NCI-H226 (cell line): ENCODE results near the gene TNNI3K.

Experiments
- DNase-seq: peaks from one replicate; pipeline ENCODE4 v3.0.0-alpha.2; 2015

TNNI3K gene

DNA sequence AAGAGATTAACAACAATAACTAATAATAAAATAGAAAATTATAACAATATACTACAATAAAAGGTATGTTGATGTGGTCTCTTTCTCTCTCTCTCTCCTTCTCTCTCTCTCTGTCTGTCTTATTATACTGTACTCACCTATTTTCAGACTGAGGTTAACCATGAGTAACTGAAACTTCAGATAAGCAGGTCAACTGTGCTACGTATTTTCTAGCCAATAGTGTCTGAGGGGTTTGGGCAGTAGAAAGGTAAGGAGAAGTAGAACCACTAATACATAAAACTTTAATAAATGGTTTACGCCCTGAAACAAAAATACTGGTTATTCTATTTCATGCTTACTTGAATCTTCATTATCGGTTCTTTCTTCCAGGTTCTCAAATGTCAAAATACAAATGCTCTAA is 348.2 kb downstream of the TNNI3K start:
- no peak for DNase-seq

DNA sequence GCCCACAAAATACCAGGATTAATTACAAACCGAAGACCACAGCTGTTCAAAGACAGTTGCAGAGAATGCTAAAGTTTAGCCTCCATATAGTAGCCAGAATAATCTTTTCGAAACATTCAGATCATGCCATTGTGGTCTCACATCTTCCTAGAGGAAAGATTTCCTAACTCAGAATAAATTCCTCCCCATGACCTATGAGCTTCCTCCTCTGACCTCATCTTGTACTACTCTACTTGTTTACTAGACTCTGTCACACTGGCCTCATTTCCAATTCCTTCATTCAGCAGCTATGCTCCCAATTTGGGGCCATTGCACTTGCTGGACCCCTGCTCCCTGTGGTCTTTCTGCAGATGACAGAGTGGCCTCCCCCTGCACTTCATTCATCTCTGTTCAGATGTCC is 349.0 kb downstream of the TNNI3K start:
- no peak for DNase-seq

DNA sequence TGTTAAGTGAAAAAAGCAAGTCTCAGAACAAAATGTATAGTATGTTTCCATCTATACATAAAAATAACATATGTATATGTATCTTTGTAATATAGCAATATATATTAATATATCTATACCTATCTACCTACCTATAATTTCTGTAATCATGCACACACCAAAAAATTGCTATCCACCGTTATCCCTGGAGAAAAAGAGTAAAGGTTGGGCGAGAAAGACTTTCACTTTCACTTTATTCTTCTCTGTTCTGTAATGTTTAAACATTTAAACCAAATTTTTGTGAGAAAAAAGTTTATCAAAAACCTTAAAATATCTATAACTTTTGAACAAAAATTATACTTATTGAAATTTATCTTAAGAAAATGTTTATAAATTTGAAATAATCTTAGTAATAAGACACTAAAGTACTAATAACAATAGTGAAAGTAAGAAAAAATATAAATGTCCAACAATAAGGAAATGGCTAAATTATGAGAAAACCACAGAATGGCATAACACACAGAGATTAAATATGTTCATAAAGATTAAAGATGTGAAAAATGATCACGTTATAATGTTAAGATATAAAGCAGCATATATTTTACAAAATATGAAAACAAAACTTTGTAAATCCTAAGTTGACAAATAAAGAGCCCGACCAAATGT is 351.2 kb downstream of the TNNI3K start:
- no peak for DNase-seq

DNA sequence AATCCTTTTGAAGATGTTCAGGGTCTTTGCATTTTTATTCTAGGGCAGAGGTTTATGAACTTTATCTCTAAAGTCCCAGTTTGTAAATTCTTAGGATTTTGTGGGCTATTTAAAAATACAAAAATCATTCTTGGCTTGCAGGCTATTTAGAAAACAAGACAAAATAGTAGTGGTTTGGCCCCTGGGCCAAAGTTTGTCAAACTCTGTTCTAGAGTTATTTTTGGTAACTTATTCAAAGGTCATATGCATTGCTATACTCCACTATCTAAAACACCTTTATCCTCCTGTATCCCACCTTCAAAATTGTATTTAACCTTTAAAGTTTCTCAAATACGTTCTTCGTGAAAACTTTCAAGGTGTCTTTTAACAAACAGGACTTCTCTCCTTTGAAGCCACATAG is 352.7 kb downstream of the TNNI3K start:
- no peak for DNase-seq

GRCh38 chr1:74590288-74590687 is 355.1 kb downstream of the TNNI3K start:
- DNase-seq, result no peak

GRCh38 chr1:74591949-74592348 is 356.8 kb downstream of the TNNI3K start:
- DNase-seq, result no peak

- DNase-seq, result no peak
These were observed 357.6 kb downstream of the TNNI3K start for GRCh38 chr1:74592580-74593355.
